HL-60/S4 (cell line): ENCODE data around the gene CRLF1.

Experiments
- in situ Hi-C: fragments of 300-500 bp; cut with MboI; formaldehyde crosslinking; loops from 2 replicates; pipeline ENCODE4 v1.14.3; 2022; ENCODE audit warnings: low sequenced_read_pairs

The CRLF1 gene

DNA sequence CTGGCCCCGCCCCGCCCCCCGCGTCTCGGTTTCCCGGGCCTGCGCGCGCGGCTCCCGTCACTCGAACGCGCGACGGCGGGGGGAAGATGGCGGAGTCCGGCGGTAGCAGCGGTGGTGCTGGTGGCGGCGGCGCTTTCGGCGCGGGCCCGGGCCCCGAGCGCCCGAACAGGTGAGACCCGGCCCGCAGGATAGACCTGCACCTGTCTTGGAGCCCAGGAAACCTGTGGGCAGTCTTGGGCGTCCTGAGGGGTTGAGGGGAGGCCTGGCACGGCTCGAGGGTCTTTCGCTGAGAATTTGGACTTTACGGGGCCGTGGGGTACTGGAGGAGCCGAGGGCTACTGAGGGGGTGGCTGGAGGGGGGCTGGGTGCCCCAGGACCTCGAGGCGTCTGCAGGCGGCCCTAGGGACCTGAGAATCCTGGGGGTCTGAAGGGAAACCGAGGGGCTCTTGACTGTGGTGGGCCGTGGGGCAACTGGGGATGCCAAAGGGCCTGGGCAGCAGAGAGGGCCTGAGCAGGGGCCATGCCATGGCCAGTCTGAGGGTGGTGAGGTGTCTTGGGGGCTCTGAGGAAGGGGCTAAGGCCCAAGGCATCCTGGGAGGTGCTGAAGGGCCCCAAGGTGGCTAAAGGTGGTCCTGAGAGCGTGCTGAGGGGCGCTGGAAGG lies 30.5 kb upstream of the CRLF1 start, which contains the start of gene KLHL26:
TSS of gene KLHL26 (plus strand) at position 60 of the 661 bp plus-strand sequence. CDS start at position 87, 27 bp downstream.
- in situ Hi-C loops: no loop called here

DNA sequence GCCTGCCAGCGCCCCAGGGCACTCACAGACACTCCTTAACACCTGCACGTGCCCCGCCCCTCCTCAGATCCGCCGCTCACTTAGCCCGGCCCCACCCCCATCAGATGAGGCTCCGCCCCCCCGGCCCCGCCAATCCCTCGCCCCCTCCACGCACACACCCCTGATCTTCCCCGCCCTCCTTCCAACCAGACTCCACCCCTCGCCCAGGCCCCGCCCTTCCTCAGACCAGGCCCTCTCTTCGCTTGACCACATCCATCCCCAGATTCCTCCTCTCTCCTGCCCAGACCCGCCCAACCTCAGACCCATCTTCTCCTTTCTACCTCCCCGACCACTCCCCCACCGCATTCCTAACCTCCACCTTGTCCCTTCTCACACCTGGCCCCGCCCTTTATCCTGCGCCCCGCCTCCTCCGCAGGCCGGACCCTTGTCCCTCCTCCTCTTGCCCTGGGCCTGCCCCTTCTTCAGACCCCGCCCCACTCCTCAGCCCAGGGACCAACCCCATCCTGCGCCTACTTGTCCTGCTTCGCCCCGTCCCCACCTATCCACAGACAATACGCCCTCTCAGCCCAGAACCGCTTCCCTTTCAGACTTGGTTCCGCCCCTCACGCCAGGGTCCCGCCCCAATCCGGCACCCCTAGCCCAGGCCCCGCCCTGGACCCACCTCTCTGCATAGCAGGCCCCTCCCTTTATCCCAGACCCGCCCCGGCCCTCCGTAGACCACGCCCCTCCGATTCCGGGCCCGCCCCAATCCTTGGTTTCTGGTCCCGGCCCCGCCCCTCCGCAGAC lies 29.8 kb upstream of the CRLF1 start:
- in situ Hi-C loops: no loop called here

DNA sequence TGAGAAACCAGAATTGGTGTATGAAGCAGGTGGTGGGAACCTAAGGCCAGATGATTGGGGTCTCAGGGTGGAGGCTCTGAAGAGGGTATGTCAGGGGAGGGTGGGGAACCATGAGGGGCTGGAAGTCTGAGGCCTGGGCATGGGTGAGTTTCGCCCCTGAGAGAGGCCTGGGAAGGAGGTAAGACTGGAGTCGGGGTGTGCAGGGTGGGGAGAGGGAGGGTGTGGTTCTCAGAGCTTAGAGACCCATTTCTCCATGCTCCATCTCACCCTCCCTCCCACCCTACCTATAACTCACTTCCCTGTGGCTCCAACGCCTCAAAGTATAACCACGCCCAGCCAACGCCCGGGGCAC lies 29.2 kb upstream of the CRLF1 start:
- in situ Hi-C loops: no loop called here

DNA sequence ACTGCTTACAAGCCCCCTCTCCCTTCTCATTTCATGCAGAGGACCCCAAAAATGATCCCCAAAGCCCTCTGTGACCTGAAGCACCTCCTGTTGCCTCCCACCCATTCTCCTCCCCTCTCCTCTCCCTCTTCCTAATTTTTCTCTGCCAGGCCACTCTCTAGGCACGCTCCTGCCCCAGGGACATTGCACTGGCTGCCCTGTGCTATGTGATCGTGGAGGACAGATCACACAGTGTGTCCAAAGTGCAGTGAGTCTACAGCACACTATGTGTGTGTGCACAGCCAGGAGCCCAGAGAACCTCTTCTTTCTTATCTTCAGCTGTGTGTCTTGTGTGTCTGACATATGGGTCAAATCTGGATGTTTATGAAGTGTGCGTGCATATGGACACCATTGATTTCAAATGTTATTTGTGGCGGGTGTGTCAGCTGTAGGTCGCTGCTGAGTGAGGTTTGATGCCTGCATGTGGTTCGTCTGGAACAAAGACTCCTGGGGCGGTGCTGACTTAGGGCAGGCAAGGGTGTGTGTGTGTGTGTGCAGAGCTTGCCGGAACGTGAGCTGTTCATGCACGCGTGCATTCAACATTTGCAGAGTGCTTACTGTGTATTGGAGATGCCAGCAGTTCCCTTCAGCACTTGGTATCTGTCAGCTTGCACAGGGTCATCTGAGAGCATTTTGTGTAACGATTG lies 28.2 kb upstream of the CRLF1 start:
- in situ Hi-C loops: no loop called here

DNA sequence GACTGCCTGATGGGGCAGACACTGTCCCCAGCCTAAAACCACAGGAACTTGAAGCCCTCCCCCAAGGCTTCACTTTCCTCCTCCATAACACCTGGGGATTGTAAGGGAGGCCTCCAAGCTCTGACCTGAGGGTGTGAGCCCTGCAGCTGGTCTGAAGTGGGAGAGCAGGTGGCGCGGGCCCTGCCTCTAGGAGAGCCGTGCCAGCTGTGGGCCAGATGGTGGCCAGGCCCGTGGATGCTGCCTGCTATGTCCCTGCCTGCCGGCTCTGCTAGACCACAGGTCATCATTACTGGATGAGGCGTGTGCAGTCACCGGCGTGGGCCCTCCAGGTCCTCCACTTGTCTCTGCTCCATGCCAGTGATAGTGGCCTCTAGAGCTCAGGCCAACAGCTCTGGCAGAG lies 26.7 kb upstream of the CRLF1 start:
- in situ Hi-C loops: no loop called here

DNA sequence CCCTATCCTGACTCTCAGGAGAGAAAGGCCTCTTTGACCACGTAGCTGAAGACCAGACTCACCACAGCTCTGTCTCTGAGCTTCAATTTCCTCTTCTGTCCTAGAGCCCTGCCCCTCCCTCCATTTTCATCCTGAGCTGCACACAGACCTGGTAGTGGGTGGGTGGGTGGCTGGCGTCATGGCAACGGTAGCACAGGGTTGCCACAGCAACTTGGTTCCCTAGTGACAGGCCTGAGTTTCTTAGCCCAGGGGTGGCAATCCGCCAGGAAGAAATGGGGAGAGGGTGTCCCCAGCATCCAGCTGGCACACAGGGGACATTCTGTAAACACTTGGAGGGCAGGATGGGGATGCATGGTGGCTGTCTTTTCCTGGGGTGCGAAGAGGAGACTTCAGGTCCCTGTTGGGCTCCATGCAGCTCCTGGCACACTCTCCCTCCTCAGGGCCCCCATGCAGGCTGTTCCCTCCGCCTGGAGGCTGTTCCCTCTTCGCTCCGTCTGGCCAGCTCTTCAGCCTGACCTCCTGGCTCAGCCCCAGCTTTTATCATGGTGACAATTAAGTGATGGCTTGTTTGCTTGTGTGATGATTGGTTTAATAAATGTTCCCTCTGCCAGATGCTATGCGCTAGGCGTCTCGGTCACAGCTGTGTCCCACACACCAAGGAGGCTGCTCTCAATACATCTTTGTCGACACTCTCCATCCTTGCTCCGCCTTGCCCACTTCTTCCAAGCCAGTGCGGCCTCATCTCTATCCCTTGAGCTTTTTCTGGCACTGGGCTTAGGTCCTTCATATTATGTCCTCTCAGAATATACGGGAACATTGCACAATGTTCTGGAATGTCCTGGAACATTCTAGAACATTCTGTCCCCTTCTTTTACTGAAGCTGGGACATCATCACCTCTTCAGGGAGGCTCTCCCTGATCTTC lies 22.8 kb upstream of the CRLF1 start:
- in situ Hi-C loops: no loop called here

DNA sequence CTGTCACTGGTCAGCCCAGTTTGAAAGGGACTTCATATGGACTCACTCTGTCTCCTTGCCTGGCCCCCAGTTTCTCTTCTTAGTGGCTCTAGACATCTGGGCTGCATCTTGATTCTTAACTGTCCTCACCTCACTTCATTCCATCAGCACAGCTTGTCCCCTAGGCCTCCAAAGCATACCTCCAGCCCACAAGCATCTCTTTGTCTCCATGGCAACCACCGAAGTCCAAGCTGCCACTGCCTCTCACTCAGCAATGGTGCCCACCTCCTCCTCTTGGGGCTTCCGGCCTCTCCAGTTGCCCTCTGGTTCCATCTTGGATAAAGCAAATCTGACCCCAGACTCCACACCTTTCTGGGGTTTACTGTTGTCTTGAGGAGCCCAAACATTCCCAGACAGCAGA lies 20.3 kb upstream of the CRLF1 start:
- in situ Hi-C loops: no loop called here

DNA sequence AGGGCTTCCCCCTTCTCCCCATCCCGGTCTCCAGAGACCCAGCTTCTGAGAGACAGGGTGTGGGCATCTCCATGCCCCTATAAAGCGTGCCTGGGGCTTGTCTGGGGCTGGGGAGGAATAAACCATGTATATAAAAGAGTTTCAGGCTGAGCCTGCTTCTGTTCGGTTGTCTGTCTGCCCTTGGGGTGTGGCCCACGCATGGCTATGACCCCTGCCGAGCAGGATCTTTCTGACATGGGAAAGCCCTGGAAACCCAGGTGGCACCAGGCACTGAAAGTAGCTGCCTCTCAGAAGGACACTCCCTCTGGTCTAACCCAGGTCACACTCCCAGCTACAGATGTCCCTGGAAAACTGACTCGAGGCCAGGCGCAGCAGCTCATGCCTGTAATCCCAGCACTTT lies 14.3 kb upstream of the CRLF1 start:
- in situ Hi-C loops: no loop called here

DNA sequence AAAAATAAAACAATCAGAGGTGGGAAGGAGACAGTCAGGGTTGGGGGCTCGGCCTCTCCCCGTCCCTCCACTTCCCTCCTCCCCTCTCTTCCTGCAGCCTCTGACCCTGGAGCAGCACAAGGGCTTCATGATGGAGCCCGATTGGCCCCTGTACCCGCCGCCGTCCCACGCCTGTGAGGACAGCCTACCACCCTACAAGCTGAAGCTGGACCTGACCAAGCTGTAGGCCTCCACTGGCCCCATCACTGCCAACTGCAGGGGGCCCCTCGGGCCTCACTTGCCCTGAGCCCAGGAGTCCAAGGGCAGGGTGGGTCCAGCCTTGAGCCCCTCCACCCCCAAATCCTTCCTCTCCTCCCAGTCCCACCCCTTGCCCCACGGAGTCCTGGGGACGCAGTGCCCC lies 13.7 kb upstream of the CRLF1 start:
- in situ Hi-C loops: no loop called here

DNA sequence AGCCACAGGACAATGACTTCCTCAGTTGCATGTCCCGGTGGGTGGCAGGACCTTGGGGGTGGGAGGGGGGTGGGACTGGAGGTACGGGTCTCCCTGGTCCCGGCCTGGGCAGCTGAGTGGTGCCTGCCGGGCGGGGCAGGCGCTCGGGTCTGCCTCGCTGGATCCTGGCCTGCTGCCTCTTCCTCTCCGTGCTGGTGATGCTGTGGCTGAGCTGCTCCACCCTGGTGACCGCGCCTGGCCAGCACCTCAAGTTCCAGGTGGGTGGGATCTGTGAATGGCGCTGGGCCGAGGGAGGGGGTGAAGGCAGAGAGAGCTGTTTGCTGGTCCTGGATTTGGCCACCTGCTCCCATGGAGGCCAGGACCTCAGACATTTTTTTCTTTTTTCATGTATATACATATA lies 11.6 kb upstream of the CRLF1 start:
- in situ Hi-C loops: no loop called here

DNA sequence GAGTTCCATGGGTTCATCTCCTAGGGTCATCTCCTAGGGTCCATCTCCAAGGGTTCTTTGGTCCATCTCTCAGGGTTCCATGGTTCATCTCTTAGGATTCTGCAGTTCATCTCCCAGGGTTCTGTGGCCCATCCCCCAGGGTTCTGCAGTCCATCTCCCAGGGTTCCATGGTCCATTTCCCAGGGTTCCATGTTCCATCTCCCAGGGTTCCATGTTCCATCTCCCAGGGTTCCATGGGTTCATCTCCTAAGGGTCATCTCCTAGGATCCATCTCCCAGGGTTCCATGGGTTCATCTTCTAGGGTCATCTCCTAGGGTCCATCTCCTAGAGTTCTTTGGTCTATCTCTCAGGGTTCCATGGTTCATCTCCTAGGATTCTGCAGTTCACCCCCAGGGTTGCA lies 11.0 kb upstream of the CRLF1 start:
- in situ Hi-C loops: no loop called here

DNA sequence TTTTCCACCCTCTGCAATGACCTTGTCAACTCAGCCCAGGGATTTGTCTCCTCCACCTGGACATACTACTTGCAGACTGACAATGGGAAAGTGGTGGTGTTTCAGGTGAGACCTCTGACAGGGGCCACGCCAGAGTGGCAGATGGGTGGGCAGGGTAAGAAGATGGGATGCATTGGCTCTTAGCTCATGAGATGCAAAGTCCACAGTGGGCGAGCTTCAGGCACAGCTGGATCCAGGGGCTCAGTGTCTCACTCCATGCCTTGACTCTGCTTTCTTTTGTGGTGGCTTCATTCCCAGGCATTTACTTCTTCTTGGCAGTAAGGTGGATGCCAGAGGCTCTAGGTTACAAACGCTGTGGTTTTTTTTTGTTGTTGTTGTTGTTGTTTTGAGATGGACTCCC lies 9.4 kb upstream of the CRLF1 start:
- in situ Hi-C loops: no loop called here

DNA sequence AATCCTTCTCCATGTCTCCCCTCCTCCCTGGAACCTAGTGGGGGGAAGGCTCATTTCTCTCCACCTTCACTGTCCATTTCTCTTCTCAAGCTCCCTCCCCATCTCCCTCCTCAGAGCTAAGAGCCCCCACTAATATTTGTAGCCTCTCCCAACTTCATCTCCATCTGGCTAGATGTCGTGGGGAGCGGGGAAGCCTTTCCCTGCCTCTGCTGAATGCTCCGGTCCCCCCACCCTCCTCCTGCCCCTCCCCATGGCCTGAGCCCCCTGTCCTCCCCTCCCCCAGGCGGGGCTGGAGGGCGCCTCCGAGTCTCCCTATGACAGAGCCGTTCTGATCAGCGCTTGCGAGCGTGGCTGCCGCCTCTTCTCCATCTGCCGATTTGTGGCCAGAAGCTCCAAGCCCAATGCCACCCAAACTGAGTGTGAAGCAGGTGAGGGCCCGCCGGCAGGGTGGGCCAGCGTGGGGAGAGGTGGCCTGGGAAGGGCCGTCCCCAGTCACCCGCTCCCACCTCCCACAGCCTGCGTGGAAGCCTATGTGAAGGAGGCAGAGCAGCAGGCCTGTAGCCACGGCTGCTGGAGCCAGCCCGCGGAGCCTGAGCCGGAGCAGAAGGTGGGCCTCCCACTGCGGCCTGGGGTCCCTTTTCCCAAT lies 7.1 kb upstream of the CRLF1 start:
- in situ Hi-C loops: no loop called here

DNA sequence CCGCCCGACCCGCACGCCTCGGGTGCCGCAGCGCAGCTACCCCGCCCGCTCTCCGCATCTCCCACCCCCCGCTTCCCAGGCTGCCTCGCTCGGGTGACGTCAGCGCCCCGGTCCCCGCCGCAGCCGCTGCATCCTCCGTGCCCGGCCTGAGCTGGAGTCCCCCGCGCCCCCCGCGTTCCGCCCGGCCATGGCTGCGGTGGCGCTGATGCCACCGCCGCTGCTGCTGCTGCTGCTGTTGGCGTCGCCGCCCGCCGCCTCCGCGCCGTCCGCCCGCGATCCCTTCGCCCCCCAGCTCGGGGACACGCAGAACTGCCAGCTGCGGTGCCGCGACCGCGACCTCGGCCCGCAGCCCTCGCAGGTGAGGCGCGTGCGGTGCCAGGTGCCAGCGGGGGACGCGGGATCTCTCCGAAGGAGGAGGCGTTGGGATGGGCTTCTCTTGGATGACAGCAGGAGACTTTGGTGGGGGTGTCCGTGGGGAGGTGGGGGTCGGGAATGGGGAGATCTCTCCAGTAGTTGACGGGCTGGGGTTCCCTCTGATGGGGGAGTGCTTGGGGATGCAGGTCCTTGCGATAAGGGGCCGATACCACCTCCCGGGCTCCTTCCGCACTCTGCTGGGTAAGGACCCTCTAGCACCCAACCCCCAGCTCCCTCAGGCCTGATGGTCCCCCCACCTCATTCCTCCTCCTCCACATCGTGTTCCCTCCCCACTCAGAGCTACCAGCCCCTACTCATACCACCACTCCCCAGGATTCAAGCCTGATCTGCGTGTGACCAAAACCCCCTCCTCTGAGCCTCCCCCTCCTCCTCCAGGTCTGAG lies 6.4 kb upstream of the CRLF1 start, which contains the start of gene TMEM59L:
TSS of gene TMEM59L (plus strand) at position 99 of the 817 bp plus-strand sequence. CDS start at position 188, 89 bp downstream.
- in situ Hi-C loops: no loop called here

DNA sequence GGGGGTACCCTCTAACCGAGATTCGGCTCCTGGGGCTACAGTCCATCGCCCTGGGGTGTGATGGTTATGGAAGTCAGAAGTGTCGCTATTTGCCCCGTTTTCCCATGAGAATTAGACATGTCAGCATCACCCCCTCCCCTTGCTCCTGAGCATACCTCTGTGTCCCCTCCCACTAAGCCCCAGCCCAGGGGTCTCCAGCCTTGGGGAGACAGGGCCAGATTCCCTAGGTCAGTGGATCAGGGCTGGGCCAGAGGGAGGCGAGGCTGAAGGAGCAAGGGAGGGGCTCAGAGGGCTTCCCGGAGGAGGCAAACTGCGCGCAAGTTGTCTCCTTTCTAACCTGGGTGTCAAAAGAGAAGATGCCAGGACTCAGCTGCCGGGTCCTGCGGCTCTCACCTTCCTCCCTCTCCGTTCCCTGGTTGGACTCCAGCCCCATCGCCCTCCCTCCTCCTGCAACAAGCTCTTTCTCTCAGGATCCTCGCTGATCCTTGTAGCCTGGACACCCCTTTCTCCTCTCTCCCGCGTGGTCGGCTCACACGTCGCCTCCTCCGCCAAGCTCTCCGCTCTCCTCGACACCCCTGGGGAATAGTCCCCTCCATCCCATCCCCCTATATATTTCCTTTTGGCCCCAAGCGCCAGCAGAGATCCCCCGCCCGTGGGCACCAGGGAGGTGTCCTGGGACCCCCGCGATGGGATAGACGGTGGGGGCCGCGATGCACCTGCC lies 5.6 kb upstream of the CRLF1 start:
- in situ Hi-C loops: no loop called here

DNA sequence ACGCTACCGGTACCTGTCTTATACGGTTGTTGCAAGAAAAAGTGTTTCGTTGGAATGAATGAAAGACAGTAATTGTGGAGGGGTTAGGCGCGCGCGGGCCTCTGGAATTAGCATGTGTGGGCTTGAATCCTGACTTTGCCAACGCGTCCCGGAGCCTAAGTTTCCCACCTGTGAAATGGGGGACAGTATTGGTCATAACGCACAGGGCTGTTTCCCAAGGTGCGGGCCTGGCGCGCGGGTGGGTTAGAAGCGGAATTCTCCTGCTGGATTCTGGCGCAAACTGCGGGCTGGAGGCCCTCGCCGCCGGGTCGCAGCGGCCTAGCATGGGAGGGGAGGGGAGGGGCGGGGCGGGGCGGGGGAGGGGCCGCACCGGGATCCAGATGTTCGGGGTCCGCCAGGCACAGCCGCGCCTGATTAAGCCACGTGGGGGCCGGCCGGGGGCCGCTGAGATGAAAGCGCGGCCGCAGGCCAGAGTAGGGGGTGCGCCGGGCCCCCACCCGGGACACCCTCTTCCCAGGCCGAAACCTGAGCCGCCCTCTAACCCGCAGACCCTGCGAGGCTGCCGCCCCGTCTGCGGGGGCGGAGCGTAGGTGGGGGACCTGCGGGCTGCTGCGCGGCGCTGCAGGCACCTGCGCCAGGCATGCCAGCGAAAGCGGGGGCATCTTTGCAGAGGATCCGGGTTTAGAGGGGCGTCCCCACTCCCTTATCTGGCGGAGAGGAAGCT lies 4.9 kb upstream of the CRLF1 start:
- in situ Hi-C loops: no loop called here

DNA sequence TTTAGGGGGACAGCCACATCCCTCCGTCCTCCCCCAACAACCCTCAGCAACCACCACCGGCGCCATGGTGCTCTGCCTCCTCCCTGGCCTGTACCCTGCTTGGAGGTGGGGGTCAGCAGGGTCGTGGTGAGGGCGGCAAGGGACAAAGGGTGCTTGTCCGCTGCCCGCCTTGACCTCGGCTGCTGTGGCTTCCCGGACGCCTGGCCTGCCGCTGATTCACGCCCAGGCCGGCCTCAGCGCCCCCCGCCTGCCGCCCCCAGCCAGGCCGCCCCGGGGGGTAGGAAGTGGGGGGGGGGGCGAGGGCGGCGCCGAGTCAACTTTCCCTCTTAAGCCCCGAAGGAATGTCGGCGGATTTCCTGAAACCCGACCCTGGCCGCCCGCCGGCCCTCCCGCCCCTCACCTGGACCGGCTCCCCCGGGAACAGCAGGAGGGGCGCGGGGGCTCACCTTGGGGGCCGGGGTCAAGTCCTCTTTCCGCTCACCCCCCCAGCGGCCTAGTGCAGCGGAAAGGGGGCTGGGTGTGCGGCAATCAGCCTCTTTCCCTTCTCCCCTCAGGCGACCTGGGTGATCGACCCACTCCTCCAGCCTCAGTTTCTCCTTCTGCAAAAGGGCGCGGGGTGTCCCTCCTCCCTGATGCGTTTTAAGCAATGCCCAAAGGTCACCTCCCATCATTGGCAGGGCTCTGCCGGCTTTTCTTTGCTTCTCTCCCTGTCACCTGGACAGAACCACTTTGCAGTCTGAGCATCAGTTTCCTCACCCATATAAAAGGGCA lies 4.1 kb upstream of the CRLF1 start:
- in situ Hi-C loops: no loop called here

DNA sequence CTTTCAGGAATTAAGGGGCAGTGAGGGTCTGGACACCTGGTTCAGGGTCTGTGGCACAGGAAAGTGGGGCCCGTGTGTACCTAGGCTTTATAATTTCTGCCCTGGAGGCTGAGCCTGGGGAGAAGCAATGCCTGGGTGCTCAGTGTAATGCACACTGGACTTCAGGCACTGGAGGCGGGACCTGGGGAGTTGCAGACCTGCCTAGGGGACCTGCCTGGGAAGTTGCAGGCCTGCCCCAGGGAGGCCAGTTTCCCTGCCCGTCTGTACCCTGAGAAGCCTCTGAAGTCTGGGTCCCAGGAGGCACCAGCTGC lies 3.6 kb upstream of the CRLF1 start:
- in situ Hi-C loops: no loop called here
